GM12878 (cell line): Measurements from ENCODE around the gene RPL22.
A peak's percentile ranks its signal among the peaks of the same experiment; 100 is the strongest.

Source experiments
- ATF7 ChIP-seq: fragments of 450-650 bp; IDR thresholded peaks from 2 replicates; pipeline ENCODE4 v1.6.1; 2016; ENCODE audit warnings: low read depth, mild to moderate bottlenecking
- CBFB ChIP-seq: IDR thresholded peaks from 2 replicates; pipeline ENCODE4 v1.6.1; 2016; ENCODE audit warnings: antibody characterized with exemption, low read depth
- ESRRA ChIP-seq: IDR thresholded peaks from 2 replicates; pipeline ENCODE4 v1.6.1; 2012; ENCODE audit warnings: mild to moderate bottlenecking, low read length, improper control_type of control experiment
- MXI1 ChIP-seq: fragments of 150-350 bp; IDR thresholded peaks from 2 replicates; pipeline ENCODE4 v1.6.1; 2011; ENCODE audit warnings: low read depth, mild to moderate bottlenecking, inconsistent platforms, low read length, improper control_type of control experiment
- RCOR1 ChIP-seq: conservative IDR thresholded peaks from 2 replicates; pipeline ENCODE4 v1.6.1; 2012; ENCODE audit warnings: low read depth, low read length, improper control_type of control experiment
- ZNF217 ChIP-seq: fragments of 450-650 bp; IDR thresholded peaks from 2 replicates; pipeline ENCODE4 v1.6.1; 2017; ENCODE audit warnings: antibody characterized with exemption, mild to moderate bottlenecking
- TF ChIP-seq, protein P1 (sequence below), 3 experiments: IDR thresholded peaks in 2 of 3; conservative IDR thresholded peaks in 1 of 3; 2 replicates each; pipeline ENCODE4 v1.5.1; 2011; ENCODE audit warnings: low read depth in 3 of 3, low read length in 3 of 3, mild to moderate bottlenecking in 3 of 3, control low read depth in 2 of 3, moderate library complexity in 2 of 3, inconsistent platforms in 1 of 3, mixed read lengths in 1 of 3; ENCODE audit not compliant: control insufficient read depth in 2 of 3, insufficient read depth in 1 of 3; ENCODE audit errors: extremely low read depth in 1 of 3
- TF ChIP-seq, protein P2 (sequence below): IDR thresholded peaks from 2 replicates; pipeline ENCODE4 v1.6.1; 2012; ENCODE audit warnings: low read depth, low read length, improper control_type of control experiment

DNA sequence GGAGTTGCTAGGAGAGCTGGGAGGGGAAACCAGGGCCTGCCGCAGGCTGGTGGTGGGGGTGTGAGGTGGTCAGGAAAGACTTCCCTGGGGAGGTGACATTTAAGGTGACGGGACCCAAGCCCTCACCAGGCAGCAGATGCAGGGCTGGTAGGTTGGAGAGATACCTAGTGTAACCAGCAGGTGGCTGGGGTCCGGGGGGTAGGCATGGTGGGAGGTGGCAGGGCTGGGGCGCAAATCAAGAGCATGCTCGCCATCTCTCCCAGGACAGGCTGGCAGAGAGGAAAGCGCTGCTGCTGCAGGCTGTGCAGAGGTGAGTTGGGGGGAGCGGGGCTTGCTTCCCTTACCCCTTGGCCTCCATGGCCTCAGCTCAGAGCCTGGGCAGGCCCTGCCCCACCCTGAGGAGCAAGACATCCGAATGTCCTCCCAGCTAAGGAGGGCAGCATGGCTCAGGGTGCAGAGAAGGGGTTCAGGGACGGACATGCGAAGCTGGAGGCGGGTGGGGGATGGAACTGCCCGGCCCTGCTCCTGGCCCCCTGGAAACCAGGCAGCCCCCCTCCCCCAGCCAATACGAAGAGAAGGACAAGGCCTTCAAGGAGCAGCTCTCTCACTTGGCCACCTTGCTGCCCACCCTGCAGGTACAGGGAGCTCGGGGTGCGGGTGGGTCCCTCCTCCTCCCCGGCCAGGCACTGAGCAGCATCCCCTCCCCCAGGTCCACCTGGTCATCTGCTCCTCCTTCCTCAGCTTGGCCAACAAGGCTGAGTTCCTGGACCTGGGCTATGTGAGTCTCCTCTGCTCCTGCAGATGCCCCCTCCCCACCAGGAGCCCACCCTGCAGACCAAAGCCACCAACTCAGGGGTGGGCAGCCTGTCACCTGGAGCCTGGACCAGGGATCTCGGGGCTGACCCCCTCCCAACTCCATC, 10.5 kb upstream of the RPL22 start:
- TF ChIP-seq, protein P1, sequence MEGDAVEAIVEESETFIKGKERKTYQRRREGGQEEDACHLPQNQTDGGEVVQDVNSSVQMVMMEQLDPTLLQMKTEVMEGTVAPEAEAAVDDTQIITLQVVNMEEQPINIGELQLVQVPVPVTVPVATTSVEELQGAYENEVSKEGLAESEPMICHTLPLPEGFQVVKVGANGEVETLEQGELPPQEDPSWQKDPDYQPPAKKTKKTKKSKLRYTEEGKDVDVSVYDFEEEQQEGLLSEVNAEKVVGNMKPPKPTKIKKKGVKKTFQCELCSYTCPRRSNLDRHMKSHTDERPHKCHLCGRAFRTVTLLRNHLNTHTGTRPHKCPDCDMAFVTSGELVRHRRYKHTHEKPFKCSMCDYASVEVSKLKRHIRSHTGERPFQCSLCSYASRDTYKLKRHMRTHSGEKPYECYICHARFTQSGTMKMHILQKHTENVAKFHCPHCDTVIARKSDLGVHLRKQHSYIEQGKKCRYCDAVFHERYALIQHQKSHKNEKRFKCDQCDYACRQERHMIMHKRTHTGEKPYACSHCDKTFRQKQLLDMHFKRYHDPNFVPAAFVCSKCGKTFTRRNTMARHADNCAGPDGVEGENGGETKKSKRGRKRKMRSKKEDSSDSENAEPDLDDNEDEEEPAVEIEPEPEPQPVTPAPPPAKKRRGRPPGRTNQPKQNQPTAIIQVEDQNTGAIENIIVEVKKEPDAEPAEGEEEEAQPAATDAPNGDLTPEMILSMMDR (IDR thresholded peaks at IDR 0.05 in 2 of 3, conservative IDR thresholded peaks at IDR 0.05 in 1 of 3; ENCODE audit: control insufficient read depth in 2 of 3, extremely low read depth in 1 of 3, insufficient read depth in 1 of 3, low read depth in 3 of 3, low read length in 3 of 3): peak; percentile 7 to 46 (median 28); a peak in 4 of 6 replicates
- TF ChIP-seq RCOR1 (no peak), ESRRA (no peak), ZNF217 (no peak), MXI1 (no peak), ATF7 (no peak), CBFB (no peak)
- TF ChIP-seq, protein P2, sequence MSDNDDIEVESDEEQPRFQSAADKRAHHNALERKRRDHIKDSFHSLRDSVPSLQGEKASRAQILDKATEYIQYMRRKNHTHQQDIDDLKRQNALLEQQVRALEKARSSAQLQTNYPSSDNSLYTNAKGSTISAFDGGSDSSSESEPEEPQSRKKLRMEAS: no peak
